Type B pancreatic cell (in vitro differentiated cells): ENCODE measurements around the gene ZBTB7B. TPM values are rescaled to one million over a fixed set of nuclear protein-coding genes. Genes with fewer than 3 reads are reported as not detected.

ENCODE experiments used
- DNase-seq: peaks from one replicate; pipeline ENCODE4 v3.0.0; 2021; ENCODE audit warnings: mixed read lengths; ENCODE audit not compliant: unreplicated experiment; ENCODE audit errors: extremely low spot score
- H3K27ac Mint-ChIP-seq: 2 replicates; pipeline ENCODE4 v1.8.0; 2021; ENCODE audit warnings: mild to moderate bottlenecking, mixed read lengths
- H3K27me3 Mint-ChIP-seq: 2 replicates; pipeline ENCODE4 v1.8.0; 2021; ENCODE audit warnings: mixed read lengths
- H3K36me3 Mint-ChIP-seq: 2 replicates; pipeline ENCODE4 v1.8.0; 2021; ENCODE audit warnings: mixed read lengths
- H3K4me1 Mint-ChIP-seq: one replicate; pipeline ENCODE4 v1.8.0; 2021; ENCODE audit warnings: mixed read lengths; ENCODE audit not compliant: unreplicated experiment
- H3K4me3 Mint-ChIP-seq: 2 replicates; pipeline ENCODE4 v1.8.0; 2021; ENCODE audit warnings: mild to moderate bottlenecking, mixed read lengths
- H3K9me3 Mint-ChIP-seq: 2 replicates; pipeline ENCODE4 v1.8.0; 2021; ENCODE audit warnings: mixed read lengths
- total RNA-seq: library from RNA; stranded (reverse); gene quantifications from 2 replicates; pipeline ENCODE4 v1.2.1, GENCODE V29; 2021; ENCODE audit warnings: low replicate concordance
- TF ChIP-seq, protein P1 (sequence below): fragments of 200-600 bp; sonication (generic); conservative IDR thresholded peaks from 2 replicates; pipeline ENCODE4 v1.5.0; 2021; ENCODE audit warnings: antibody characterized with exemption, mild to moderate bottlenecking

ZBTB7B gene
- total RNA-seq, 1 donor from 2014 or later: 38.1 TPM

DNA sequence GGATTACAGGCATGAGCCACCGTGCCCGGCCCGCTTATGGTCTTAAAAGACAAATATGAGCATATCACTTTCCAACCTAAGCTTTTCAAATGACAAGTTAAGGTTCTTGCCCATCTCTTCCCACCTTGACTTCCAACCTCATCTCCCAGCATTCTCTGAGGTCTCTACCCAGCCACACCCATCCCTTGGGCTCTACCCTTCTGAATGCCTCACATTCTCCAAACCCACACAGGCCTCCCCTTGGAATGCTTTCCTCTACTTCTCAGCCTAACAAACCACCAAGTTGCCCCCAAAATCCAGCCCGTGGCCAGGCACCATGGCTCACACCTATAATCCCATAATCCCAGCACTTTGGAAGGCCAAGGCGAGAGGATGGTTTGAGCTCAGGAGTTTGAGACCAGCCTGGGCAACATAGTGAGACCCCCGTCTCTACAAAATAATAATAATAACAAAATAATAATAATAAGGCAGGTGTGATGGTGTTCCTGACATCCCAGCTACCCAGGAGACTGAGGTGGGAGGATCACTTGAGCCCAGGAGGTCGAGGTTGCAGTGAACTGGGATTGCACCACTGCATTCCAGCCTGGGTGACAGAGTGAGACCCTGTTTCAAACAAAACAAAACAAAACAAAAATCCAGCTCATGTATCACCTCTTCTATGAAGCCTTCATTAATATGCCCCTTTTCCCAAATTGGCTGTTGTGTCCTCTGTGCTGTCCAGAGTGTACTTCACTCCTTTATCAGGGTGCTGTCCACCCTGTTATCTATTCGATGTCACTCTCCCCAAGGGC lies 19.7 kb downstream of the ZBTB7B start:
- Mint-ChIP-seq H3K27ac (peak overlapping the region; percentile 30), H3K4me1 (peaks cover 25% of the 10 kb centered on the region), H3K36me3 (no peaks in the 10 kb centered on the region), H3K27me3 (no peaks in the 10 kb centered on the region), H3K4me3 (peak overlapping the region; percentile 4), H3K9me3 (no peaks in the 10 kb centered on the region)
- DNase-seq: no peak
- TF ChIP-seq, protein P1, sequence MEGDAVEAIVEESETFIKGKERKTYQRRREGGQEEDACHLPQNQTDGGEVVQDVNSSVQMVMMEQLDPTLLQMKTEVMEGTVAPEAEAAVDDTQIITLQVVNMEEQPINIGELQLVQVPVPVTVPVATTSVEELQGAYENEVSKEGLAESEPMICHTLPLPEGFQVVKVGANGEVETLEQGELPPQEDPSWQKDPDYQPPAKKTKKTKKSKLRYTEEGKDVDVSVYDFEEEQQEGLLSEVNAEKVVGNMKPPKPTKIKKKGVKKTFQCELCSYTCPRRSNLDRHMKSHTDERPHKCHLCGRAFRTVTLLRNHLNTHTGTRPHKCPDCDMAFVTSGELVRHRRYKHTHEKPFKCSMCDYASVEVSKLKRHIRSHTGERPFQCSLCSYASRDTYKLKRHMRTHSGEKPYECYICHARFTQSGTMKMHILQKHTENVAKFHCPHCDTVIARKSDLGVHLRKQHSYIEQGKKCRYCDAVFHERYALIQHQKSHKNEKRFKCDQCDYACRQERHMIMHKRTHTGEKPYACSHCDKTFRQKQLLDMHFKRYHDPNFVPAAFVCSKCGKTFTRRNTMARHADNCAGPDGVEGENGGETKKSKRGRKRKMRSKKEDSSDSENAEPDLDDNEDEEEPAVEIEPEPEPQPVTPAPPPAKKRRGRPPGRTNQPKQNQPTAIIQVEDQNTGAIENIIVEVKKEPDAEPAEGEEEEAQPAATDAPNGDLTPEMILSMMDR: no peak

DNA sequence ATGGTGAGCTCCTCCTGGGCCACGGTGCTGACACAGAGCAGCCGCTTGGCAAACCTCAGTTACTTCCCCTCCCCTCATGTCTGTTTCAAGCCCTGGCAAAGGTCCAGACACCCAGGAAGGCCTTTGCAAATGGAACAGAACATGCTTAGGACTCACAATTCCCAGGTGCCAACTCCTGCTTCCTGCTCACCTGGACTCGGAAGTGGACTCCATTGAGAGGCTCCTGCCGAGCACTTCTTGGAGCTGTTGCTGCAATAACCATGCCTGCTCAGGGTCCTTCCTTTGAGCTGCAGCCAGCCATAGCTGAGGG lies 20.3 kb downstream of the ZBTB7B start:
- H3K27ac Mint-ChIP-seq: no peak overlapping the region
- TF ChIP-seq, protein P1: no peak

DNA sequence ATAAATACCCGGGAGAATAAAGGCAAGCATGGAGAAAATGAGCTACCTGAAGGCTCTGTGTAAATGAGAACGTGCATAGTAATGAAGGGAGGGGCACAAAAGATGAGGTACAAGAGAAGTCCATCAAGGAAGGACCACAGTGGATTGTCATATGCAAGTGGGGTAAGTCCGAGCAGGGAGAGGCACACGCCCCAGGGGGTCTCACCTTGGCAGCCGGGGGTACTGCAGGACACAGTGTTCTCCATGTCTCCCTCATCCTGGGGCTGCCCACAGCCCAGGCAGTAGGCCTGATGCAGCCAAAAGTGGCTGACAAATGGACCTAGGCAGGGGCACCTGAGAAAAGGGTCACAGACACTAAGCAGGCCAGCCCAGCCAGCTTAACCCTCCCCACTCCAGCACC lies 21.0 kb downstream of the ZBTB7B start:
- peaks cover 25% of the 10 kb centered on the region for H3K4me1 Mint-ChIP-seq
- H3K9me3 Mint-ChIP-seq: no peaks in the 10 kb centered on the region
- H3K27ac Mint-ChIP-seq: peak overlapping the region; percentile 12
- DNase-seq: no peak
- H3K4me3 Mint-ChIP-seq: no peak overlapping the region
- TF ChIP-seq, protein P1: no peak
- H3K36me3 Mint-ChIP-seq: no peaks in the 10 kb centered on the region
- H3K27me3 Mint-ChIP-seq: no peaks in the 10 kb centered on the region

More for the DNA sequence above, 20.3 kb downstream of the ZBTB7B start:
- no peaks in the 10 kb centered on the region for H3K27me3 Mint-ChIP-seq
- no peak for DNase-seq
- peaks cover 25% of the 10 kb centered on the region for H3K4me1 Mint-ChIP-seq
- H3K36me3 Mint-ChIP-seq: no peaks in the 10 kb centered on the region
- H3K4me3 Mint-ChIP-seq: no peak overlapping the region
- no peaks in the 10 kb centered on the region for H3K9me3 Mint-ChIP-seq

DNA sequence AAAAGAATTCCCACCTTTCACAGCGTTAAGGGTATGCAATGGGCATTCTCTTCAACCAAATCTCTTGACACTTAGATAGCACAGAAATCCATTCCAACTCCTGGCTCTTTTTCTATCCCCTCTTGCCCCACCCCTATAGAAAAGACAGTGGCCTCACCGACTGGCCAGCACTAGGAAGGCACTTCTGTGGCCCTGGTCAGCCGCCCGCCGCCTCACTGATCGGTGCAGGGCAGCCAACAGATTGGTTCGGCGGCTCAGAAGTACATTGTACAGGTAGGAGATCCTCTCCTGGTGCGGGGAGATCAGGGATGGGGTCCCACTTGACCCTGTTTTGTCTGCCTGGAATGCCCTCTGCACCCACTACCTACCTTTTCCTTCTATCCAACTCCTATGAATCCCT lies 21.7 kb downstream of the ZBTB7B start:
- H3K27me3 Mint-ChIP-seq: peaks cover 4% of the 10 kb centered on the region
- TF ChIP-seq, protein P1: no peak
- H3K27ac Mint-ChIP-seq: no peak overlapping the region

DNA sequence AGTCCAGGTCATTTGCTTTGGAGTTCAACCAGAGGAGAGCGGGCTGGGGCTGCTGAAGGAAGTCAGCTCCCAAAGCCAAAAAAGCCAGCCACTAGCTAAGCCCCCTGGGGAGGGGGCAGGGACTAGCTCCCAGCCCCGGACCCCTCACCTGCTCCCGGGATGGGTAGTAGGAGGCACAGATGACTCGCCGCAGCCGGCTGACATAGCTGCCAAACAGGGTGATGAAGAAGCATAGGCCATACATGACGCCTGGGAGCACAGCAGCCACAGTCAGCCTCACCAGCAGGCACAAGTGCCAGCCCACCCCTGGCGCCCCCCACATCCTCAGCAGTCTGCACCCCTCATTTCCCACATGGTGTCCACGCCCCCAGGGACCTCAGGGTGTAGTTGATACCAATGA lies 23.6 kb downstream of the ZBTB7B start:
- Mint-ChIP-seq H3K27ac (no peak overlapping the region), H3K36me3 (no peaks in the 10 kb centered on the region), H3K4me3 (no peak overlapping the region), H3K27me3 (peaks cover 4% of the 10 kb centered on the region), H3K9me3 (no peaks in the 10 kb centered on the region), H3K4me1 (peaks cover 10% of the 10 kb centered on the region)
- DNase-seq: no peak
- TF ChIP-seq, protein P1: no peak

More for the DNA sequence above, 21.7 kb downstream of the ZBTB7B start:
- no peak for DNase-seq
- Mint-ChIP-seq H3K4me3 (no peak overlapping the region), H3K36me3 (no peaks in the 10 kb centered on the region), H3K4me1 (peaks cover 19% of the 10 kb centered on the region), H3K9me3 (no peaks in the 10 kb centered on the region)
